ENCODE results near the gene WDR89. TPM values are rescaled to one million over a fixed set of nuclear protein-coding genes. Genes with fewer than 3 reads are reported as not detected.
A peak's percentile ranks its signal among the peaks of the same experiment; 100 is the strongest.
"Not testable (repeated sequence)": the region's sequence is repeated elsewhere in the genome, so short reads cannot be mapped to it uniquely, and the experiment has no call there.

The WDR89 gene
- total RNA-seq, 1 donor from 2014 or later = 5.0 TPM

DNA sequence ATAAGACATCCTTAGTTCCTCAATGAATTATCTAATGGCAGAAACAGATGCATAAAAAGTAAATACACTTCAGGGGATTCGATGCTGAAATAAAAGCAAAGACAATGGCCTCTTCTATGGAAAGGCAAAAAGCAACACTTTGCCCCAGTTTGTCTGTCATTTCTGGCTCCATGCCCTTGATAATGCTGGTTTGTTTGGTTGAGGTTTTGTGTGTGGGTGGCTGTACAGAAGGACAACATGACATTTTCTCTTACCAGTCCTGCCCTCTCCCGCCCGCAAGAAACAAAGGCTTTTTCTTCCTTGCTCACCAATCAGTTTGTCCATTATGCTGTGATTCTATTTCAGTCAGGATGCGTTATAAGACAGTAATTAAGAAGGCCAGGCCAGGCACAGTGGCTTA lies 18.1 kb upstream of the WDR89 start:
- ATAC-seq (ENCODE audit: poor library complexity) = no peak
- no peak for DNase-seq
- intact Hi-C loops (cut with DNase I) = no loop called here

DNA sequence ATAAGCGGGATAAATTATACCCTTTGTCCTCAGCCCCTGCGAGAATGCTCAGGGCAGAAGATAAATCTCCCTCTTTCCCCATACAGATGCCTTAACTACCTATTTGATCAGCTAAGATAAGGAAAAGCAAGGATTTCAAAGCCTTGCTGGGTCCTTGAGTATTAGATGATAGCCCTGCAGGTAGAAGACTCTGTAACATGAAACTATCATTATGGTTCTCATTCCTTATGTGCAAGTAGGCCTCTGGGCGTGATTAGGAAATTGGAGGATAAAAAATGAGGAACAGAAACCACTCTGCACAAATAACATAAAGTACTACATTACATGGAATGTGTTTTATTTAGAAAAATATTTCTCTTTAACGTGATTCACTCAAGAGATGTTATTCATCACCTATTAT lies 14.5 kb upstream of the WDR89 start:
- intact Hi-C loops (cut with DNase I) = no loop called here
- ATAC-seq (ENCODE audit: poor library complexity) (no peak), DNase-seq (no peak)

DNA sequence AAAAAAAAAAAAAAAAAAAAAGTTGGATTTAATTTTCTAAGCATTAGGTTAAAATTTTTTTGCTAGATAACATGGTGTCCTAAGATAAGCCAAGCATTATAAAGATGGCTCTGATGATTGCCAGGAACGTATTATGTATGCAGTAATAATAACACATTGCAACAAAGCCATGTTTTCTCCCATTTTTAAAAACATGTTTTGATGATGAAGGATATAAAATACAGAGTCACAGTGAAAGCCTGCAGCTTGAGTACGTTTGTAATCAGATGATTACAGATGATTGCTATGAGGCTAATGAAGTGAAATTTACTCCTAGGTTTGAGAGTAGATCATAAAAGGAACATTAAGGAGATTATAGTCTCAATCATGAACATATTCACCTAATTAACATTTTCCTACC lies 13.3 kb upstream of the WDR89 start:
- no peak for DNase-seq
- intact Hi-C loops (cut with DNase I) = no loop called here
- no peak for ATAC-seq (ENCODE audit: poor library complexity)

DNA sequence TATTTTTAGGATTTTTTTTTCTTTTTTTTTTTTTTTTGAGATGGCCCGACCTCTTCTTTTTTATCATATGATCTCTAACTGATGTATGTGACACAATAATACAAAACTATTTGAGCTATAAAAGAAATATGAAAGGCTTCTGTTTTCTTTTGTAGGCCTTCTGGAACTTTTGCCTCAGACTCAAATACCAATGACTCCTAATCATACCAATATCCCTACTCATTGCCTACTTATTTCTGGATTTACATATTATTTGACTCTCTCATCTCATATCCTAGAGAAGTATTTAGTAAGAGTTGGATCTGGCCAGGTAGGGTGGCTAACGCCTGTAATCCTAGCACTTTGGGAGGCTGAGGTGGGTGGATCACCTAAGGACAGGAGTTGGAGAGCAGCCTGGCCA lies 12.7 kb upstream of the WDR89 start:
- ATAC-seq (ENCODE audit: poor library complexity) (no peak), DNase-seq (no peak)
- intact Hi-C loops (cut with DNase I) = no loop called here

DNA sequence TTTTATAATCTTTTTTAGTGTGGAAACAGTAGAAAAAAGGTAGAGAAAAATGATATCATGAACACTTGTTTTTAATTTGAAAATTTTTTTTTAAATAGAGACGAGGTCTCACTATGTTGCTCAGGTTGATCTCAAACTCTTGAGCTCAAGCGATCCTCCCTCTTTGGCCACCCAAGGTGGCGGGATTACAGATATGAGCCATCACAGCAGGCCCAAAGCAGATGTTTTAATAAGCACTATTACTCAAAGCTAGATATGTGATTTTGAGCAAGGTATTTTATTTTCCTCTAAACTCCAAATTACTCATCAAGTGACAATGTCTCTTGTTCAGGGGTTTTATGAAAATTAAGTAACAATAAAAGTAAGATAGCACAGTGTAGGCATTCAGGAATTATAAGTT lies 10.7 kb upstream of the WDR89 start:
- ATAC-seq (ENCODE audit: poor library complexity) (no peak), DNase-seq (no peak)
- intact Hi-C loops (cut with DNase I) = no loop called here

GRCh38 chr14:63650256-63650952 lies 8.7 kb upstream of the WDR89 start:
- ATAC-seq (ENCODE audit: poor library complexity) (no peak), DNase-seq (no peak)
- intact Hi-C loops (cut with DNase I) = no loop called here

GRCh38 chr14:63647696-63648410 lies 6.2 kb upstream of the WDR89 start:
- no peak for DNase-seq
- no peak for ATAC-seq (ENCODE audit: poor library complexity)
- intact Hi-C loops (cut with DNase I) = no loop called here

DNA sequence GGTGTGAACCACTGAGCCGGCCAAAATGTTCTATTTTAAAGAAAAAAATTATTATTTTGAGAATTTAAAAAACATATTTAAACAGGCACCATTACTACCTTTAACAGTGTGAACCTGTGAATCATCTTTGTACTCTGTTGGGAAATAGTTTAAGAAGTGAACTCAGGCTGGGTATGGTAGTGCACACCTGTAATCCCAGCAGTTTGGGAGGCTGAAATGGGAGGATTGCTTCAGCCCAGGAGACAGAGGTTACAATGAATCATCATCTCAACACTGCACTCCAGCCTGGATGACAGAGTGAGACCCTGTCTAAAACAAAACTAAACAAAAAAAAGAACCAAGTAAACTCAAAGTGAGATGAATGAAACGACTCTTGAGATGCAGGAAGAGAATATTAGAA lies 3.1 kb upstream of the WDR89 start:
- ATAC-seq (ENCODE audit: poor library complexity) (no peak), DNase-seq (no peak)

GRCh38 chr14:63642656-63643382 lies 1.1 kb upstream of the WDR89 start:
- intact Hi-C loops (cut with DNase I) = loop anchor here (5.0 kb wide), 1 partner anchor 101 kb away; the partner anchor contains the start of gene PPP2R5E
- ATAC-seq (ENCODE audit: poor library complexity) = no peak

More for the DNA sequence above, 3.1 kb upstream of the WDR89 start:
- intact Hi-C loops (cut with DNase I) = loop anchor here (5.0 kb wide), 1 partner anchor 102 kb away; the partner anchor contains the start of gene PPP2R5E

DNA sequence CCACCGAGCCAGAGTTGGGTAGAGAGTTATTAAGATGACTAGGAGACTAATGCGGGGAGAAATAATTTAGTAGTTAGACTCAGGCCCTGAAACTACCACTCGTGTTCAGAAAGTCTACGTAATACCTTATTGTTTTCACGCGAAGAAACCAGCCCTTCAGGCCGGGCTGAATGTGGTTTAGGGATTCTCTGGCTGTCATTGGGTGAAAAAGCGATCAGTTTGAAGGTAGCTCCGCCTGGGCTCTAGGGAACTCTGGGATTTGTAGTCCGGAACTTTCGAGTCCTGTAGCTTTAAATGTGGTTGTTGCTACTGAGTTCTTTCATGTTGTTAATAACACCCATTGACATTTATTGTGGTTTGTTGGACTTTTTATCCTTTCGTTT lies 549 bp upstream of the WDR89 start:
- intact Hi-C loops (cut with DNase I) = loop anchor here (5.0 kb wide), 1 partner anchor 100 kb away; the partner anchor contains the start of gene PPP2R5E
- peak; percentile 62 for DNase-seq

More at GRCh38 chr14:63642656-63643382, 1.1 kb upstream of the WDR89 start:
- no peak for DNase-seq

DNA sequence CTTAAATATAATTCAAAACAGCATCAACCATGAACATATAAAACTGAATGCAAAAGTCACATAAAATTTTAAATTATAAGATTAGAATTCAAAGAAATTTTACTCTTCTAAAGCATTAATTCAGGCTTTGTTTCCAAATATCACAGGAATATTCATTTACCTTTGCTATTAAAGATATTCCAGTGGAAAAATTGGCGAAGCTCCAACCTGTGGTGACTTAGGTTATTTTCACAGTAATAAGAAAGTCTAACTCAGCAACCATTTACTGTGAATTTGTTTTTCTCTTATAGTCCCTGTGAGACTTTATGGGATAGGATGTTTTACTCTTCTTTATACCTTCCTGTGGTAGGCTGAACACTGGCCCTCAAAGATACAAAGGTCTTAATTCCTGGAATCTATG lies 3.2 kb downstream of the WDR89 start:
- intact Hi-C loops (cut with DNase I) = no loop called here
- ATAC-seq (ENCODE audit: poor library complexity) (no peak), DNase-seq (no peak)

More for the DNA sequence above, 549 bp upstream of the WDR89 start:
- peak; percentile 91 for ATAC-seq (ENCODE audit: poor library complexity)

- ATAC-seq (ENCODE audit: poor library complexity); intact Hi-C loops (cut with DNase I): not testable (repeated sequence)
Measured at GRCh38 chr14:63636094-63636635, 5.5 kb downstream of the WDR89 start.

GRCh38 chr14:63633801-63634200 lies 7.9 kb downstream of the WDR89 start:
- intact Hi-C loops (cut with DNase I) = no loop called here
- DNase-seq (no peak), ATAC-seq (ENCODE audit: poor library complexity) (no peak)

More at GRCh38 chr14:63636094-63636635, 5.5 kb downstream of the WDR89 start:
- DNase-seq = not testable (repeated sequence)

DNA sequence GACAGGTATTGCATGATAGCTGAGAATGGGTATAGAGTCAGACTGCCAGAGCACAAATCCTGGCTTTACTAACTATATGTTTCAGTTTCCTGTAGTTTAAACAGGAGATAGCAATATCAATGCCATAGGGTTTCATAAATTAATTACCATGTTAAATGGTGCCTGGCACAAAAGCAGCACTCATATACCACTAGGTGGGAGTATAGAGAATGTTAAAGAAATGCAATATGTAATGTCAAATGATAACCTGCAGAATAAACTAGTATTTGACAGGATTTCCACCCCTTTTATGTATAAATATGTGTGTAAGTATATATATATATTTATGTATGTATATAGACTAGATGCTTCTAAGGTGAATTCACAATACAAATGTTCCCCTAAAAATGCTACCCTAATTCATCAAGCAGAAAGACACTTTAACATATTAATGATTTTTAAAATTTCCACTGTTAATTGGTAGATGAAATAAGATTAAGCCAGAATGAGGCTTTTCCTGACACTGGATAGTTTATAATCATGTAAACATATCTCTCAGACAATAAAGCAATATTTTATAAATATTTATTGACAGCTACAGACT lies 8.6 kb downstream of the WDR89 start:
- ATAC-seq (ENCODE audit: poor library complexity) = no peak

GRCh38 chr14:63624701-63625100 lies 17.0 kb downstream of the WDR89 start:
- DNase-seq (no peak), ATAC-seq (ENCODE audit: poor library complexity) (no peak)
- intact Hi-C loops (cut with DNase I) = loop anchor here (10.0 kb wide), 1 partner anchor 240 kb away; no protein-coding TSS in a partner anchor

More for the DNA sequence above, 8.6 kb downstream of the WDR89 start:
- no peak for DNase-seq
- intact Hi-C loops (cut with DNase I) = no loop called here

GRCh38 chr14:63624203-63624602 lies 17.5 kb downstream of the WDR89 start:
- no peak for DNase-seq
- intact Hi-C loops (cut with DNase I) = loop anchor here (10.0 kb wide), 1 partner anchor 239 kb away; no protein-coding TSS in a partner anchor
- ATAC-seq (ENCODE audit: poor library complexity) = no peak

DNA sequence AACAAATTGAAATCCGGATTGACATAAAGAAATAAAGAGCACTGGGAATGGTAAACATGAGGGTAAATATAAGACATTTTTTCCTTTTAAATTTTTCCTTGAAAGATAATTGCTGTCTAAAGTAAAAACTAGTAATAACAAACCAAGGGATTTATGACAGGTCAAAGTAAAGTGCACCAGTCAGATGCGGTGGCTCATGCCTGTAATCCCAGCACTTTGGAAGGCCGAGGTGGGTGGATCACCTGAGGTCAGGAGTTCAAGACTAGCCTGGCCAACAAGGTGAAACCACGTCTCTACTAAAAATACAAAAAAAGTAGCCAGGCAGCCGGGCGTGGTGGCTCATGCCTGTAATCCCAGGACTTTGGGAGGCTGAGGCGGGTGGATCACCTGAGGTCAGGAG lies 19.7 kb downstream of the WDR89 start:
- DNase-seq; ATAC-seq (ENCODE audit: poor library complexity): not testable (repeated sequence)
- intact Hi-C loops (cut with DNase I) = loop anchor here (10.0 kb wide), 1 partner anchor 237 kb away; no protein-coding TSS in a partner anchor

DNA sequence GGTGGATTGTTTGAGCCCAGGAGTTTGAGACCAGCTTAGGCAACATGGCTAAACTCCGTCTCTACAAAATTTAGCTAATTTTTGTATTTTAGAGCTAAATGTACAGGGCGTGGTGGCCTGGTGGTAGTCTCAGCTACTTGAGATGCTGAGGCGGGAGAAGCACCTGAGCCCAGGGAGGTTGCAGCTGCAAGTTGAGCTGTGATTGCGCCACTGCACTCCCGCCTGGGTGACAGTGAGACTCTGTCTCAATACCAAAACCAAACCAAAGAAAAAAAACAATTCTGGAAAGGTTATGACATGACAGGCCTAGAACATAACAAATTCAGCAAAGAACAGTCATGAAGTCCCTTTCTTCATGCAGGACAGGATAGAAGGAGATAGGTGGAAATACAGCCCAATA lies 25.7 kb downstream of the WDR89 start:
- ATAC-seq (ENCODE audit: poor library complexity) (no peak), DNase-seq (no peak)
- intact Hi-C loops (cut with DNase I) = no loop called here

All from Right ventricle myocardium superior (tissue), 1 donor.